ENCODE data around the gene SKIC2. TPM values are rescaled to one million over a fixed set of nuclear protein-coding genes. Genes with fewer than 3 reads are reported as not detected.
A peak's percentile ranks its signal among the peaks of the same experiment; 100 is the strongest.
"Not testable (repeated sequence)": the region's sequence is repeated elsewhere in the genome, so short reads cannot be mapped to it uniquely, and the experiment has no call there.

Gene SKIC2
- total and polyA plus RNA-seq, 2 of the 4 experiments (the other 2 are of a cell fraction) = 30.6 to 46.0 TPM

GRCh38 chr6:31980998-31981397, 22.0 kb downstream of the SKIC2 start:
- dilution Hi-C loops (cut with HindIII; ENCODE audit: low sequenced_read_pairs, unreplicated experiment); H4K20me1 ChIP-seq (ENCODE audit: insufficient read depth, low read length); H2BK20ac ChIP-seq (ENCODE audit: low read depth, low read length); DNase-seq; H2BK15ac ChIP-seq (ENCODE audit: low read depth, low read length); H3K9me1 ChIP-seq (ENCODE audit: insufficient read depth, low read length); intact Hi-C loops (cut with micrococcal nuclease); H3K14ac ChIP-seq (replicated peaks; ENCODE audit: low read depth, low read length); H3K79me1 ChIP-seq (ENCODE audit: low read depth in 1 of 2, low read length in 2 of 2); POLR2A ChIA-PET (ENCODE audit: unreplicated experiment); H2AK5ac ChIP-seq (ENCODE audit: low read depth, low read length); H2BK120ac ChIP-seq (ENCODE audit: low read depth, low read length); H2BK5ac ChIP-seq (ENCODE audit: low read depth, low read length, poor library complexity, severe bottlenecking); H4K91ac ChIP-seq (ENCODE audit: insufficient read depth, low read depth, low read length); BruUV-seq (replicated peaks); H3K56ac ChIP-seq (ENCODE audit: extremely low read depth, insufficient read depth, low read length); H3K27ac ChIP-seq (ENCODE audit: insufficient read depth, low read length); H3K36me3 ChIP-seq (ENCODE audit: control insufficient read depth, insufficient read depth, low read length); CTCF ChIA-PET; H3K4me2 ChIP-seq (ENCODE audit: low read depth, low read length); H3K23ac ChIP-seq (ENCODE audit: low read depth, low read length); H2AK9ac ChIP-seq (replicated peaks; ENCODE audit: low read depth, low read length, poor library complexity); H3K18ac ChIP-seq (ENCODE audit: low read depth, low read length); ATAC-seq (ENCODE audit: low read depth); H4K5ac ChIP-seq (ENCODE audit: low read depth, low read length); H3K27me3 ChIP-seq (ENCODE audit: control insufficient read depth, insufficient read depth, low read length); H4K8ac ChIP-seq (ENCODE audit: low read depth in 2 of 2, low read length in 2 of 2); H3K4ac ChIP-seq (ENCODE audit: low read depth, low read length); H3K4me3 ChIP-seq (ENCODE audit: insufficient read depth, low read depth, low read length); H3K9me3 ChIP-seq (ENCODE audit: control insufficient read depth, insufficient read depth, low read length); H3K4me1 ChIP-seq (ENCODE audit: control insufficient read depth, insufficient read depth, low read length); H2AFZ ChIP-seq (replicated peaks; ENCODE audit: low read length, poor library complexity); in situ Hi-C loops (cut with MboI; ENCODE audit: low sequenced_read_pairs); H3K9ac ChIP-seq (ENCODE audit: low read depth, low read length): not testable (repeated sequence)
- WGBS, 2 experiments (ENCODE audit: extremely low coverage in 2 of 2, insufficient read length in 1 of 2) = no CpG with 5 or more reads among the region's 5 CpGs

GRCh38 chr6:31981744-31982143, 22.8 kb downstream of the SKIC2 start, which contains the start of gene C4A:
Gene C4A, plus strand, starts transcription at chr6:31982057. Its CDS starts 51 bp downstream, at chr6:31982108.
- H3K14ac ChIP-seq (replicated peaks; ENCODE audit: low read depth, low read length); CTCF ChIA-PET; in situ Hi-C loops (cut with MboI; ENCODE audit: low sequenced_read_pairs); H3K4me2 ChIP-seq (ENCODE audit: low read depth, low read length); H4K91ac ChIP-seq (ENCODE audit: insufficient read depth, low read depth, low read length); H2AFZ ChIP-seq (replicated peaks; ENCODE audit: low read length, poor library complexity); H3K9me1 ChIP-seq (ENCODE audit: insufficient read depth, low read length); H3K23ac ChIP-seq (ENCODE audit: low read depth, low read length); H4K20me1 ChIP-seq (ENCODE audit: insufficient read depth, low read length); H3K9ac ChIP-seq (ENCODE audit: low read depth, low read length); H2BK20ac ChIP-seq (ENCODE audit: low read depth, low read length); H3K56ac ChIP-seq (ENCODE audit: extremely low read depth, insufficient read depth, low read length); H3K18ac ChIP-seq (ENCODE audit: low read depth, low read length); H3K27me3 ChIP-seq (ENCODE audit: control insufficient read depth, insufficient read depth, low read length); H2AK9ac ChIP-seq (replicated peaks; ENCODE audit: low read depth, low read length, poor library complexity); H3K36me3 ChIP-seq (ENCODE audit: control insufficient read depth, insufficient read depth, low read length); BruUV-seq (replicated peaks); H4K5ac ChIP-seq (ENCODE audit: low read depth, low read length); H3K27ac ChIP-seq (ENCODE audit: insufficient read depth, low read length); H4K8ac ChIP-seq (ENCODE audit: low read depth in 2 of 2, low read length in 2 of 2); H2BK15ac ChIP-seq (ENCODE audit: low read depth, low read length); H3K9me3 ChIP-seq (ENCODE audit: control insufficient read depth, insufficient read depth, low read length); DNase-seq; H2BK5ac ChIP-seq (ENCODE audit: low read depth, low read length, poor library complexity, severe bottlenecking); H2AK5ac ChIP-seq (ENCODE audit: low read depth, low read length); H2BK120ac ChIP-seq (ENCODE audit: low read depth, low read length); H3K79me1 ChIP-seq (ENCODE audit: low read depth in 1 of 2, low read length in 2 of 2); POLR2A ChIA-PET (ENCODE audit: unreplicated experiment); dilution Hi-C loops (cut with HindIII; ENCODE audit: low sequenced_read_pairs, unreplicated experiment); H3K4me1 ChIP-seq (ENCODE audit: control insufficient read depth, insufficient read depth, low read length); H3K4ac ChIP-seq (ENCODE audit: low read depth, low read length); intact Hi-C loops (cut with micrococcal nuclease); H3K4me3 ChIP-seq (ENCODE audit: insufficient read depth, low read depth, low read length): not testable (repeated sequence)
- ATAC-seq (ENCODE audit: low read depth) = peak; percentile 48; the same call in 1 of the 2 replicates
- WGBS, 2 experiments (ENCODE audit: extremely low coverage in 2 of 2, insufficient read length in 1 of 2) = no CpG with 5 or more reads among the region's 7 CpGs
